Epithelial cell of proximal tubule (primary cell): ENCODE measurements around the gene LIF. TPM values are rescaled to one million over a fixed set of nuclear protein-coding genes. Genes with fewer than 3 reads are reported as not detected.

Experiments
- DNase-seq: peaks from one replicate; pipeline ENCODE4 v3.0.0-alpha.2; 2011; ENCODE audit warnings: low read depth
- H3K4me3 ChIP-seq: 2 replicates; pipeline ENCODE4 v1.5.1; 2011; ENCODE audit warnings: low read depth, mild to moderate bottlenecking, low read length
- CTCF ChIP-seq: conservative IDR thresholded peaks from 2 replicates; pipeline ENCODE4 v1.5.1; 2012; ENCODE audit warnings: low read depth, mild to moderate bottlenecking, low read length
- total RNA-seq: library from RNA; depleted of rRNA; stranded (reverse); fragments of >200 nt; gene quantifications from 2 replicates; pipeline ENCODE4 v1.2.3, GENCODE V29; 2015

Gene LIF
- total RNA-seq, 1 donor from 2014 or later: 48.7 TPM

GRCh38 chr22:30263883-30264282, 17.3 kb upstream of the LIF start:
- no peak overlapping the region for H3K4me3 ChIP-seq
- TF ChIP-seq CTCF: no peak
- no peak for DNase-seq

- peak; percentile 90 for TF ChIP-seq CTCF
- H3K4me3 ChIP-seq: peak overlapping the region; percentile 38
- DNase-seq: no peak
Measured at GRCh38 chr22:30262917-30263741, 16.6 kb upstream of the LIF start.

GRCh38 chr22:30262112-30262511, 15.6 kb upstream of the LIF start:
- no peak for DNase-seq
- no peak for TF ChIP-seq CTCF
- H3K4me3 ChIP-seq: no peak overlapping the region

- no peak for DNase-seq
- H3K4me3 ChIP-seq: no peak overlapping the region
Measured at GRCh38 chr22:30261134-30261533, 14.6 kb upstream of the LIF start.

GRCh38 chr22:30260682-30261081, 14.1 kb upstream of the LIF start:
- H3K4me3 ChIP-seq: no peak overlapping the region
- no peak for TF ChIP-seq CTCF
- no peak for DNase-seq

More at GRCh38 chr22:30261134-30261533, 14.6 kb upstream of the LIF start:
- no peak for TF ChIP-seq CTCF

- no peak for TF ChIP-seq CTCF
- DNase-seq: no peak
- H3K4me3 ChIP-seq: no peak overlapping the region
Measured at GRCh38 chr22:30260276-30260675, 13.7 kb upstream of the LIF start.

GRCh38 chr22:30254314-30254713, 7.8 kb upstream of the LIF start:
- no peak for TF ChIP-seq CTCF
- H3K4me3 ChIP-seq: peak overlapping the region; percentile 23
- no peak for DNase-seq
